Keratinocyte (primary cell): ENCODE results near the gene PTPRN2. TPM values are rescaled to one million over a fixed set of nuclear protein-coding genes. Genes with fewer than 3 reads are reported as not detected.

ENCODE experiments used
- DNase-seq: peaks from one replicate; pipeline ENCODE4 v3.0.0-alpha.2; 2011; ENCODE audit warnings: low read depth, missing footprints, low spot score
- FAIRE-seq: peaks from 2 replicates; lab custom pipeline; 2011; peaks lifted over from hg19 to GRCh38; lab: Jason Lieb, UNC
- H2AFZ ChIP-seq: 2 replicates; pipeline ENCODE4 v1.6.0; 2012; ENCODE audit warnings: low read length, control low read depth, inconsistent platforms; ENCODE audit not compliant: control insufficient read depth
- H3K27ac ChIP-seq: 2 replicates; pipeline ENCODE4 v1.5.1; 2011; ENCODE audit warnings: low read length; ENCODE audit not compliant: control insufficient read depth, insufficient read depth
- H3K27me3 ChIP-seq: 3 replicates; pipeline ENCODE4 v1.6.0; 2011; ENCODE audit warnings: low read length; ENCODE audit not compliant: control insufficient read depth, insufficient read depth; ENCODE audit errors: extremely low read depth
- H3K36me3 ChIP-seq, 2 experiments: 2 replicates in 1 of 2; 3 replicates in 1 of 2; pipeline ENCODE4 v1.5.1; 2011; ENCODE audit warnings: low read length in 2 of 2, mild to moderate bottlenecking in 1 of 2; ENCODE audit not compliant: control insufficient read depth in 2 of 2, insufficient read depth in 2 of 2; ENCODE audit errors: extremely low read depth in 1 of 2
- H3K4me1 ChIP-seq: 3 replicates; pipeline ENCODE4 v1.5.1; 2011; ENCODE audit warnings: low read length; ENCODE audit not compliant: control insufficient read depth, insufficient read depth; ENCODE audit errors: extremely low read depth
- H3K4me2 ChIP-seq: 3 replicates; pipeline ENCODE4 v1.6.0; 2011; ENCODE audit warnings: low read depth, low read length; ENCODE audit not compliant: control insufficient read depth, insufficient read depth; ENCODE audit errors: extremely low read depth
- H3K4me3 ChIP-seq, 3 experiments: fragments of 200-600 bp in 1 of 3; sonication (generic) in 1 of 3; 2 replicates in 2 of 3; 3 replicates in 1 of 3; pipeline ENCODE4 v1.5.1; 2011 to 2016; ENCODE audit warnings: low read length in 3 of 3, mild to moderate bottlenecking in 3 of 3, control low read depth in 2 of 3, inconsistent platforms in 1 of 3, low read depth in 1 of 3, mixed read lengths in 1 of 3, mixed run types in 1 of 3, moderate library complexity in 1 of 3; ENCODE audit not compliant: control insufficient read depth in 2 of 3, insufficient read depth in 2 of 3; ENCODE audit errors: extremely low read depth in 1 of 3
- H3K79me2 ChIP-seq: 2 replicates; pipeline ENCODE4 v1.6.0; 2012; ENCODE audit warnings: low read length; ENCODE audit not compliant: control insufficient read depth, insufficient read depth
- H3K9ac ChIP-seq: 3 replicates; pipeline ENCODE4 v1.6.0; 2011; ENCODE audit warnings: low read length; ENCODE audit not compliant: control insufficient read depth, insufficient read depth; ENCODE audit errors: extremely low read depth
- H3K9me1 ChIP-seq: 3 replicates; pipeline ENCODE4 v1.6.0; 2011; ENCODE audit warnings: low read length; ENCODE audit not compliant: control insufficient read depth, insufficient read depth; ENCODE audit errors: extremely low read depth
- H3K9me3 ChIP-seq: 2 replicates; pipeline ENCODE4 v1.5.1; 2012; ENCODE audit warnings: low read depth, low read length; ENCODE audit not compliant: control insufficient read depth
- H4K20me1 ChIP-seq: 3 replicates; pipeline ENCODE4 v1.6.0; 2011; ENCODE audit warnings: low read length; ENCODE audit not compliant: control insufficient read depth, insufficient read depth; ENCODE audit errors: extremely low read depth
- EZH2 ChIP-seq: IDR thresholded peaks from one replicate; pipeline ENCODE4 v1.6.1; 2012; ENCODE audit warnings: inconsistent platforms, mild to moderate bottlenecking, low read length, moderate library complexity
- dilution Hi-C: fragments of 300-500 bp; cut with MboI; formaldehyde crosslinking; loops from one replicate; pipeline ENCODE4 v1.7.0; 2020; ENCODE audit warnings: low sequenced_read_pairs; ENCODE audit not compliant: extremely low pct_ligation_motif_present
- polyA plus RNA-seq, 5 experiments: library from polyadenylated mRNA; depleted of rRNA in 3 of 5; stranded (reverse) in 3 of 5; stranded (forward) in 1 of 5; unstranded in 1 of 5; fragments of >200 nt; gene quantifications; 1 replicate in 1 of 5; 2 replicates in 3 of 5; 3 replicates in 1 of 5; pipeline versions ENCODE4 v1.2.1 to v1.2.3, GENCODE V29; 2011 to 2012; ENCODE audit warnings: missing spikeins in 2 of 5, low read depth in 1 of 5, low replicate concordance in 1 of 5
- TF ChIP-seq, protein P1 (sequence below), 3 experiments: IDR thresholded peaks in 1 of 3; conservative IDR thresholded peaks in 1 of 3; optimal IDR thresholded peaks in 1 of 3; 2 replicates in 2 of 3; 3 replicates in 1 of 3; pipeline versions ENCODE3 to v1.5.1; 2011; ENCODE audit warnings: low read length in 3 of 3, mild to moderate bottlenecking in 3 of 3, moderate library complexity in 2 of 3, control low read depth in 1 of 3, inconsistent platforms in 1 of 3; ENCODE audit not compliant: insufficient read depth in 2 of 3; ENCODE audit errors: extremely low read depth in 1 of 3

The PTPRN2 gene
- polyA plus RNA-seq, 1 donor (not counting 4 experiments of a cell fraction or from before 2014, with no cell fraction given), result not detected

DNA sequence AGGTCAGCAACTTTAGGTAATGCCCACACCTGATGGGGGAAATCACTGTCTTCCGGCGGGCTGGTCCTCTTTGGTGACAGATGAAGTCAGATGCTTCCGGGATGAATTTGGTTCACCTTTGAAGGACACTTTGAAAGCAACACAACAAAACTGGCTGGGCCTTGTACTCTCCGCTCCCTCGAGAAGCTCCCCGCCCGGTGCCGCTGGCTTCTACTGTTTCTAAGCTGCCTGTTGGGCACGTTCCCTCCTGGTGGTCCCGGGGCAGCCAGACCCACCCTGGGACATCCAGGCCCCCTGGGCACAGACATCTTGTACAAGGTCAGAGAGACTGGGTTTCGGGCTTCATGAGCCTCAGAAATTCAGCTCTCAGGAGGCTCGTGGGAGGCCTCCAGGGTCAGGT lies 798.5 kb downstream of the PTPRN2 start:
- H3K4me3 ChIP-seq, result no peak overlapping the region
- no peaks in the 10 kb centered on the region for H3K4me1 ChIP-seq
- dilution Hi-C loops, result no loop called here
- H3K79me2 ChIP-seq, result no peaks in the 10 kb centered on the region
- no peak overlapping the region for H2AFZ ChIP-seq
- H3K27me3 ChIP-seq, result no peaks in the 10 kb centered on the region
- H3K27ac ChIP-seq, result no peak overlapping the region
- H3K36me3 ChIP-seq, result no peaks in the 10 kb centered on the region
- no peaks in the 10 kb centered on the region for H3K9me1 ChIP-seq
- H4K20me1 ChIP-seq, result no peaks in the 10 kb centered on the region
- H3K4me2 ChIP-seq, result no peak overlapping the region
- no peak overlapping the region for H3K9ac ChIP-seq
- FAIRE-seq (no peak), DNase-seq (no peak)
- no peak for TF ChIP-seq EZH2
- TF ChIP-seq, protein P1, sequence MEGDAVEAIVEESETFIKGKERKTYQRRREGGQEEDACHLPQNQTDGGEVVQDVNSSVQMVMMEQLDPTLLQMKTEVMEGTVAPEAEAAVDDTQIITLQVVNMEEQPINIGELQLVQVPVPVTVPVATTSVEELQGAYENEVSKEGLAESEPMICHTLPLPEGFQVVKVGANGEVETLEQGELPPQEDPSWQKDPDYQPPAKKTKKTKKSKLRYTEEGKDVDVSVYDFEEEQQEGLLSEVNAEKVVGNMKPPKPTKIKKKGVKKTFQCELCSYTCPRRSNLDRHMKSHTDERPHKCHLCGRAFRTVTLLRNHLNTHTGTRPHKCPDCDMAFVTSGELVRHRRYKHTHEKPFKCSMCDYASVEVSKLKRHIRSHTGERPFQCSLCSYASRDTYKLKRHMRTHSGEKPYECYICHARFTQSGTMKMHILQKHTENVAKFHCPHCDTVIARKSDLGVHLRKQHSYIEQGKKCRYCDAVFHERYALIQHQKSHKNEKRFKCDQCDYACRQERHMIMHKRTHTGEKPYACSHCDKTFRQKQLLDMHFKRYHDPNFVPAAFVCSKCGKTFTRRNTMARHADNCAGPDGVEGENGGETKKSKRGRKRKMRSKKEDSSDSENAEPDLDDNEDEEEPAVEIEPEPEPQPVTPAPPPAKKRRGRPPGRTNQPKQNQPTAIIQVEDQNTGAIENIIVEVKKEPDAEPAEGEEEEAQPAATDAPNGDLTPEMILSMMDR (optimal IDR thresholded peaks at IDR 0.05 in 1 of 3, IDR thresholded peaks at IDR 0.05 in 1 of 3, conservative IDR thresholded peaks at IDR 0.05 in 1 of 3; ENCODE audit: extremely low read depth in 1 of 3, insufficient read depth in 2 of 3, low read length in 3 of 3), result no peak
- H3K9me3 ChIP-seq, result peaks cover 13% of the 10 kb centered on the region

DNA sequence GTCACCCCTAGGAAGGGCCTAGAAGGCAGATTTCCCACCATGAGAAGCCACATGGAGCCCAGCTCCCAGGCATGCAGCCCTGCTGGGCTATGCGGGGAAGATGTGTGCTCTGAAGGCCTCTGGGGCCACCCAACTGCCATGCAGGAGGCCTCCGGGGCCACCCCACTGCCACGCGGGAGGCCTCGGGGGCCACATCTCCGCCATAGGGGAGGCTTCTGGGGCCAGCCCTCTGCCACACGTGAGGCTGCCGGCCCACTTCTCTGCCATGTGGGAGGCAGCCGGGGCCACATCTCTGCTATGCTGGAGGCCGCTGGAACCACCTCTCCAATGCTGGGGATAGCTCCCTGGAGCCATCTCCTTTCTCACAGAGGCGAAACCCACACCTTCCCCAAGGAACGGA lies 799.0 kb downstream of the PTPRN2 start:
- H3K4me1 ChIP-seq, result no peaks in the 10 kb centered on the region
- no peak overlapping the region for H3K4me3 ChIP-seq
- H3K9me1 ChIP-seq, result no peaks in the 10 kb centered on the region
- H3K79me2 ChIP-seq, result no peaks in the 10 kb centered on the region
- no peaks in the 10 kb centered on the region for H4K20me1 ChIP-seq
- DNase-seq (no peak), FAIRE-seq (no peak)
- no peak overlapping the region for H3K4me2 ChIP-seq
- no peak overlapping the region for H2AFZ ChIP-seq
- H3K36me3 ChIP-seq, result no peaks in the 10 kb centered on the region
- TF ChIP-seq, protein P1 (optimal IDR thresholded peaks at IDR 0.05 in 1 of 3, IDR thresholded peaks at IDR 0.05 in 1 of 3, conservative IDR thresholded peaks at IDR 0.05 in 1 of 3; ENCODE audit: extremely low read depth in 1 of 3, insufficient read depth in 2 of 3, low read length in 3 of 3), result no peak
- TF ChIP-seq EZH2, result no peak
- H3K9ac ChIP-seq, result no peak overlapping the region
- peaks cover 13% of the 10 kb centered on the region for H3K9me3 ChIP-seq
- no peak overlapping the region for H3K27ac ChIP-seq
- dilution Hi-C loops, result no loop called here
- H3K27me3 ChIP-seq, result no peaks in the 10 kb centered on the region
